PC-3 (cell line): ENCODE results near the gene SLC35A4. TPM values are rescaled to one million over a fixed set of nuclear protein-coding genes. Genes with fewer than 3 reads are reported as not detected.

Experiments
- ATAC-seq: fragments of 200-7000 bp; cut with Tn5 transposase; 2 replicates; pipeline ENCODE4 v1.9.1; 2020; ENCODE audit warnings: mild to moderate bottlenecking, moderate library complexity
- BruUV-seq: library from RNA; stranded (reverse); fragments of 400-500 nt; replicated peaks from 2 replicates; lab custom pipeline; 2021; lab: Mats Ljungman, UMichigan
- CTCF ChIA-PET: fragments of 300-600 bp; sonication (Branson Sonifier 250); formaldehyde crosslinking; loops from one replicate; lab custom pipeline; 2022; ENCODE audit warnings: antibody characterized with exemption; lab: Charles Lee
- POLR2A ChIA-PET: fragments of 300-600 bp; sonication (Branson Sonifier 250); formaldehyde crosslinking; loops from one replicate; lab custom pipeline; 2022; ENCODE audit warnings: antibody characterized with exemption; ENCODE audit not compliant: unreplicated experiment; lab: Charles Lee
- DNase-seq: peaks from one replicate; pipeline ENCODE4 v3.0.0-alpha.2; 2015
- H2AFZ ChIP-seq: fragments of 300-600 bp; sonication (generic); 2 replicates; pipeline ENCODE4 v1.6.0; 2016; ENCODE audit warnings: antibody characterized with exemption, low read length
- H3F3A ChIP-seq: fragments of 300-600 bp; sonication (generic); one replicate; pipeline ENCODE4 v1.6.0; 2017; ENCODE audit warnings: antibody characterized with exemption, low read length, control low read depth, mild to moderate bottlenecking; ENCODE audit not compliant: unreplicated experiment
- H3K27ac ChIP-seq: fragments of 300-600 bp; sonication (generic); 2 replicates; pipeline ENCODE4 v1.5.1; 2016; ENCODE audit warnings: mild to moderate bottlenecking, low read length
- H3K27me3 ChIP-seq: fragments of 300-600 bp; sonication (generic); 2 replicates; pipeline ENCODE4 v1.6.1; 2016; ENCODE audit warnings: low read length, mixed read lengths
- H3K36me3 ChIP-seq: fragments of 300-600 bp; sonication (generic); 2 replicates; pipeline ENCODE4 v1.6.1; 2016; ENCODE audit warnings: low read depth, mixed run types, low read length, mixed read lengths
- H3K4me1 ChIP-seq: fragments of 300-600 bp; sonication (generic); 2 replicates; pipeline ENCODE4 v1.5.1; 2016; ENCODE audit warnings: low read length; ENCODE audit not compliant: insufficient read depth
- H3K4me2 ChIP-seq: fragments of 300-600 bp; sonication (generic); 2 replicates; pipeline ENCODE4 v1.6.0; 2016; ENCODE audit warnings: low read length
- H3K4me3 ChIP-seq: fragments of 300-600 bp; sonication (generic); 2 replicates; pipeline ENCODE4 v1.5.1; 2016; ENCODE audit warnings: mild to moderate bottlenecking, low read length, mixed read lengths
- H3K79me2 ChIP-seq: fragments of 300-600 bp; sonication (generic); 2 replicates; pipeline ENCODE4 v1.6.1; 2017; ENCODE audit warnings: low read length, mixed read lengths
- H3K9ac ChIP-seq: fragments of 300-600 bp; sonication (generic); 2 replicates; pipeline ENCODE4 v1.6.0; 2016; ENCODE audit warnings: mild to moderate bottlenecking, low read length
- H3K9me2 ChIP-seq: fragments of 300-600 bp; sonication (generic); replicated peaks from 2 replicates; pipeline ENCODE4 v1.6.1; 2016; ENCODE audit warnings: mixed run types, low read length, mixed read lengths
- H3K9me3 ChIP-seq: fragments of 300-600 bp; sonication (generic); 2 replicates; pipeline ENCODE4 v1.6.1; 2016; ENCODE audit warnings: low read length, mixed read lengths
- H4K20me1 ChIP-seq: fragments of 300-600 bp; sonication (generic); 2 replicates; pipeline ENCODE4 v1.6.1; 2016; ENCODE audit warnings: low read length, mixed read lengths
- EZH2 ChIP-seq: fragments of 300-600 bp; sonication (generic); IDR thresholded peaks from one replicate; pipeline ENCODE4 v1.6.1; 2017; ENCODE audit warnings: antibody characterized with exemption, mild to moderate bottlenecking, low read length; ENCODE audit not compliant: unreplicated experiment
- EZH2phosphoT487 ChIP-seq: fragments of 300-600 bp; sonication (generic); IDR thresholded peaks from 2 replicates; pipeline ENCODE4 v1.6.1; 2018; ENCODE audit warnings: mild to moderate bottlenecking, antibody characterized with exemption, low read length, borderline replicate concordance
- intact Hi-C: fragments of 100-400 bp; cut with micrococcal nuclease; formaldehyde crosslinking; loops from 2 replicates; pipeline ENCODE4 v1.9.0; 2023
- total RNA-seq: library from RNA; depleted of rRNA; stranded (reverse); fragments of >200 nt; gene quantifications from 2 replicates; pipeline ENCODE4 v1.2.3, GENCODE V29; 2014
- TF ChIP-seq, protein P1 (sequence below): fragments of 300-600 bp; sonication (generic); conservative IDR thresholded peaks from 2 replicates; pipeline ENCODE4 v1.5.1; 2017; ENCODE audit warnings: antibody characterized with exemption, low read depth, mild to moderate bottlenecking, low read length

The SLC35A4 gene
- total RNA-seq, 1 experiment from 2014 or later, result 25.0 TPM

DNA sequence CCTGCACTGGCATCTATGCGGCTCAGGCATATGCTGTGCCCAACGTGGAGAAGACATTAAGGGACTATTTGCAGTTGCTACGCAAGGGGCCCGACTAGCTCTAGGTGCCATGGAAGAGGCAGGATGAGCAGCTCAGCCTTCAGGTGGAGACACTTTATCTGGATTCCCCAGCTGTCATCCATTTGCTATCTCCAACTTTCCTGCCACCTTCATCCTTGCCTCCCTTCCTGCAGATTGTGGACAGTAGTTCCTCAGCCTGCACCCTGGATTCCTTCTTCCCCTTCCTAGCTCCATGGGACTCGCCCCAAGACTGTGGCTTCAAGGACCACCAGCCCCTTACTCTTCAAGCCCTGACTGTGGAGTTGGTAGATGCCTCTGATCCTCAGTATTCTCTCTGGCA lies 2.0 kb downstream of the SLC35A4 start:
- Histone ChIP-seq H3F3A (no peaks in the 10 kb centered on the region), H3K9me3 (no peaks in the 10 kb centered on the region), H3K27ac (no peak overlapping the region), H3K27me3 (no peaks in the 10 kb centered on the region), H3K4me3 (no peak overlapping the region), H3K4me1 (peaks cover 21% of the 10 kb centered on the region), H3K4me2 (no peak overlapping the region), H3K9me2 (no peaks in the 10 kb centered on the region), H3K9ac (no peak overlapping the region), H3K79me2 (peaks cover 36% of the 10 kb centered on the region), H4K20me1 (no peaks in the 10 kb centered on the region), H2AFZ (no peak overlapping the region), H3K36me3 (peaks cover 13% of the 10 kb centered on the region; the same call in 1 of the 2 replicates)
- POLR2A ChIA-PET, result no interaction called here
- BruUV-seq, result no TSS peak
- intact Hi-C loops, result no loop called here
- no peak for DNase-seq
- TF ChIP-seq EZH2 (no peak), EZH2phosphoT487 (no peak)
- TF ChIP-seq, protein P1, sequence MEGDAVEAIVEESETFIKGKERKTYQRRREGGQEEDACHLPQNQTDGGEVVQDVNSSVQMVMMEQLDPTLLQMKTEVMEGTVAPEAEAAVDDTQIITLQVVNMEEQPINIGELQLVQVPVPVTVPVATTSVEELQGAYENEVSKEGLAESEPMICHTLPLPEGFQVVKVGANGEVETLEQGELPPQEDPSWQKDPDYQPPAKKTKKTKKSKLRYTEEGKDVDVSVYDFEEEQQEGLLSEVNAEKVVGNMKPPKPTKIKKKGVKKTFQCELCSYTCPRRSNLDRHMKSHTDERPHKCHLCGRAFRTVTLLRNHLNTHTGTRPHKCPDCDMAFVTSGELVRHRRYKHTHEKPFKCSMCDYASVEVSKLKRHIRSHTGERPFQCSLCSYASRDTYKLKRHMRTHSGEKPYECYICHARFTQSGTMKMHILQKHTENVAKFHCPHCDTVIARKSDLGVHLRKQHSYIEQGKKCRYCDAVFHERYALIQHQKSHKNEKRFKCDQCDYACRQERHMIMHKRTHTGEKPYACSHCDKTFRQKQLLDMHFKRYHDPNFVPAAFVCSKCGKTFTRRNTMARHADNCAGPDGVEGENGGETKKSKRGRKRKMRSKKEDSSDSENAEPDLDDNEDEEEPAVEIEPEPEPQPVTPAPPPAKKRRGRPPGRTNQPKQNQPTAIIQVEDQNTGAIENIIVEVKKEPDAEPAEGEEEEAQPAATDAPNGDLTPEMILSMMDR, result no peak
- ATAC-seq, result no peak
- CTCF ChIA-PET, result no interaction called here

DNA sequence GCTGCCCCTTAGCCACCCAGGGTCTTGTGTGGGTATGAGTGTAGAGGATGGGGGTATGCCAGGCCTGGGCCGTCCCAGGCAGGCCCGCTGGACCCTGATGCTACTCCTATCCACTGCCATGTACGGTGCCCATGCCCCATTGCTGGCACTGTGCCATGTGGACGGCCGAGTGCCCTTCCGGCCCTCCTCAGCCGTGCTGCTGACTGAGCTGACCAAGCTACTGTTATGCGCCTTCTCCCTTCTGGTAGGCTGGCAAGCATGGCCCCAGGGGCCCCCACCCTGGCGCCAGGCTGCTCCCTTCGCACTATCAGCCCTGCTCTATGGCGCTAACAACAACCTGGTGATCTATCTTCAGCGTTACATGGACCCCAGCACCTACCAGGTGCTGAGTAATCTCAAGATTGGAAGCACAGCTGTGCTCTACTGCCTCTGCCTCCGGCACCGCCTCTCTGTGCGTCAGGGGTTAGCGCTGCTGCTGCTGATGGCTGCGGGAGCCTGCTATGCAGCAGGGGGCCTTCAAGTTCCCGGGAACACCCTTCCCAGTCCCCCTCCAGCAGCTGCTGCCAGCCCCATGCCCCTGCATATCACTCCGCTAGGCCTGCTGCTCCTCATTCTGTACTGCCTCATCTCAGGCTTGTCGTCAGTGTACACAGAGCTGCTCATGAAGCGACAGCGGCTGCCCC lies 2.6 kb downstream of the SLC35A4 start:
- Histone ChIP-seq H3K27ac (no peak overlapping the region), H3K79me2 (peaks cover 36% of the 10 kb centered on the region), H3K9me3 (no peaks in the 10 kb centered on the region), H4K20me1 (no peaks in the 10 kb centered on the region), H3K4me2 (no peak overlapping the region), H3K27me3 (no peaks in the 10 kb centered on the region), H3K4me3 (no peak overlapping the region), H3K9me2 (no peaks in the 10 kb centered on the region), H3K4me1 (peaks cover 21% of the 10 kb centered on the region), H3F3A (no peaks in the 10 kb centered on the region), H2AFZ (no peak overlapping the region), H3K9ac (no peak overlapping the region), H3K36me3 (peaks cover 13% of the 10 kb centered on the region; the same call in 1 of the 2 replicates)
- no peak for DNase-seq
- TF ChIP-seq EZH2 (no peak), EZH2phosphoT487 (no peak)
- TF ChIP-seq, protein P1, result no peak
- ChIA-PET CTCF (no interaction called here), POLR2A (no interaction called here)
- ATAC-seq, result no peak
- intact Hi-C loops, result no loop called here
- no TSS peak for BruUV-seq

DNA sequence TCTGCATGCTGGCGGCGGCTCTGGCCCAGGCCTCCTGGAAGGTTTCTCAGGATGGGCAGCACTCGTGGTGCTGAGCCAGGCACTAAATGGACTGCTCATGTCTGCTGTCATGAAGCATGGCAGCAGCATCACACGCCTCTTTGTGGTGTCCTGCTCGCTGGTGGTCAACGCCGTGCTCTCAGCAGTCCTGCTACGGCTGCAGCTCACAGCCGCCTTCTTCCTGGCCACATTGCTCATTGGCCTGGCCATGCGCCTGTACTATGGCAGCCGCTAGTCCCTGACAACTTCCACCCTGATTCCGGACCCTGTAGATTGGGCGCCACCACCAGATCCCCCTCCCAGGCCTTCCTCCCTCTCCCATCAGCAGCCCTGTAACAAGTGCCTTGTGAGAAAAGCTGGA lies 3.2 kb downstream of the SLC35A4 start:
- ATAC-seq (no peak), DNase-seq (no peak)
- Histone ChIP-seq H3K27ac (no peak overlapping the region), H3K4me3 (no peak overlapping the region), H3K4me2 (no peak overlapping the region), H3K27me3 (no peaks in the 10 kb centered on the region), H2AFZ (no peak overlapping the region), H3K79me2 (peaks cover 36% of the 10 kb centered on the region), H4K20me1 (no peaks in the 10 kb centered on the region), H3K9me3 (no peaks in the 10 kb centered on the region), H3K9me2 (no peaks in the 10 kb centered on the region), H3K9ac (no peak overlapping the region), H3F3A (no peaks in the 10 kb centered on the region), H3K4me1 (peaks cover 21% of the 10 kb centered on the region), H3K36me3 (peaks cover 13% of the 10 kb centered on the region; the same call in 1 of the 2 replicates)
- no TSS peak for BruUV-seq
- ChIA-PET CTCF (no interaction called here), POLR2A (no interaction called here)
- intact Hi-C loops, result no loop called here
- no peak for TF ChIP-seq EZH2
- TF ChIP-seq, protein P1, result no peak
- TF ChIP-seq EZH2phosphoT487, result no peak
